ENCODE results near the gene S100A13.
"Not testable (repeated sequence)": the region's sequence is repeated elsewhere in the genome, so short reads cannot be mapped to it uniquely, and the experiment has no call there.

The S100A13 gene

GRCh38 chr1:153648000-153648643 is 20.8 kb upstream of the S100A13 start:
- DNase-seq (ENCODE audit: low read depth) = no peak

GRCh38 chr1:153647346-153647714 is 20.0 kb upstream of the S100A13 start:
- DNase-seq (ENCODE audit: low read depth) = no peak

GRCh38 chr1:153646672-153647345 is 19.5 kb upstream of the S100A13 start:
- DNase-seq (ENCODE audit: low read depth) = no peak

DNA sequence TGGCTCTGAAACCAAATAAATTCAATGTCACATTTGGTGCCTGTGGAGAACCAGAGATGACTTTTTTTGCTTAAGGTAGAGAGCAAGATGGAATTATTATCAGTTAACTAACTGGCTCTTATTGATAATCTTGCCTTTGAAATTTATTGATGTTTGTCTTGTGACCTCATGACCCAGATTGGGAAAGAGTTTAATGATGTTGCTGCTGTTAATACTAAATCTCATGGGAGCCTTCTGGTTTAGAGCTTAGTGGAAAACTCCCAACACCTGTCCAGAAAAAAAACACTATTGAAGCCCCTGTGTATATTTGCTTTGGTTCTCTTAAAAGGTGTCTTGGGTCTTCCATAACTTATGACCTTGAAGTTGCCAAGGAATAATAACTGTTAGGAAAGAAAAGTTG is 16.5 kb upstream of the S100A13 start:
- DNase-seq (ENCODE audit: low read depth) = no peak

DNA sequence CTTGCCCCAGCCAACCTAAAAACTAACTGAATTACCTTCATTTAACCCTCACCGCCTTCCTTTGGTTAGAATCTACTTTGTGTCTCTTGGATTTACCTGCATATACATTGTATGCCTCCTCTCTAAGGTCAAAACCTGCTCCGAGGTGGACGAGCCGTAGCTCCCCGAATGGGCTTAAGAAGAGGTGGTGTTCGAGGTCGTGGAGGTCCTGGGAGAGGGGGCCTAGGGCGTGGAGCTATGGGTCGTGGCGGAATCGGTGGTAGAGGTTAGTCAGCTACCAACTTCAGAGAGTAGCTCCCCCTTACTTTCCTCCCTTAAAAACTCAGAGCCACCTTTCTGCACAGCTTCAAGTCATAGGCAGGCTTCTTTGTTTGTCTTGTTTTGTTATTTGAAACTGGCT is 15.8 kb upstream of the S100A13 start:
- no peak for DNase-seq (ENCODE audit: low read depth)

GRCh38 chr1:153642161-153642560 is 14.9 kb upstream of the S100A13 start:
- no peak for DNase-seq (ENCODE audit: low read depth)

DNA sequence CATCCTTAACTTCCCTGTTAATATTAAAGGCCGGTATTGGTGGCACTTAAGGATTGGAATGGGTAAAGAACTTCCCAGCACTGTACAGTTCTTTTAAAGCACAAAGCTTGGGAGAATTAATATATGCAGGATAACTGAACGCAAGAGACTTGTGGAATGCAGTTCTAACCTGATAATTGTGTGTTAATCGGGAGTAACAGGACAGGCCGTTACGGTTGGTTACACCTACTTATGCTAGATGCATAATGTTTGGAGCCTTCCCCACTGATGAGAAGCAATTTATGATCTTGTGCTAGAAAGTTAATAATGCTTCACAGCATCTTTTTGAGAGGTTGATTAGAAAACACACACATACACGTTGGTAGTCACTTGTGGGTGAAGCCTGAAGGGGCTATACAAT is 13.6 kb upstream of the S100A13 start:
- no peak for DNase-seq (ENCODE audit: low read depth)

GRCh38 chr1:153640213-153640612 is 12.9 kb upstream of the S100A13 start:
- not testable (repeated sequence) for DNase-seq (ENCODE audit: low read depth)

- DNase-seq (ENCODE audit: low read depth) = no peak
Measured at GRCh38 chr1:153639280-153639679, 12.0 kb upstream of the S100A13 start.

DNA sequence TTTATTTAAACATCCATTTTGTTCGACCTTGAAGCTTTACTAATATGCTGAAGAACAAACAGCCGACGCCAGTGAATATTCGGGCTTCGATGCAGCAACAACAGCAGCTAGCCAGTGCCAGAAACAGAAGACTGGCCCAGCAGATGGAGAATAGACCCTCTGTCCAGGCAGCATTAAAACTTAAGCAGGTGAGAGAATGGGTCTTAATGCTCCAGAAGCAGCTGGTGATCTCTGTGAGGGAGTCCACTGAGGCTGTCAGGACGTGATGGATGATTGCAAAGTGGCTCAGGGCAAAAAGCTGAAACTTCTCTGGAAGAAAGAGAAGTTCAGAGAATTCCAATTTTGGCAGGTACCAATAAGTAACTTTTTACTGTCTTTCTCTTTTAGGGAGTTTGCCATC is 11.0 kb upstream of the S100A13 start:
- no peak for DNase-seq (ENCODE audit: low read depth)

- DNase-seq (ENCODE audit: low read depth) = no peak
Measured at GRCh38 chr1:153636312-153636711, 9.0 kb upstream of the S100A13 start.

- DNase-seq (ENCODE audit: low read depth) = no peak
Measured at GRCh38 chr1:153635872-153636271, 8.6 kb upstream of the S100A13 start.

GRCh38 chr1:153633754-153634665 is 6.7 kb upstream of the S100A13 start, which contains the start of gene CHTOP:
TSS of gene CHTOP (plus strand) at chr1:153634066. CDS start at chr1:153636589, 2,523 bp downstream.
- DNase-seq (ENCODE audit: low read depth) = peak; percentile 96

DNA sequence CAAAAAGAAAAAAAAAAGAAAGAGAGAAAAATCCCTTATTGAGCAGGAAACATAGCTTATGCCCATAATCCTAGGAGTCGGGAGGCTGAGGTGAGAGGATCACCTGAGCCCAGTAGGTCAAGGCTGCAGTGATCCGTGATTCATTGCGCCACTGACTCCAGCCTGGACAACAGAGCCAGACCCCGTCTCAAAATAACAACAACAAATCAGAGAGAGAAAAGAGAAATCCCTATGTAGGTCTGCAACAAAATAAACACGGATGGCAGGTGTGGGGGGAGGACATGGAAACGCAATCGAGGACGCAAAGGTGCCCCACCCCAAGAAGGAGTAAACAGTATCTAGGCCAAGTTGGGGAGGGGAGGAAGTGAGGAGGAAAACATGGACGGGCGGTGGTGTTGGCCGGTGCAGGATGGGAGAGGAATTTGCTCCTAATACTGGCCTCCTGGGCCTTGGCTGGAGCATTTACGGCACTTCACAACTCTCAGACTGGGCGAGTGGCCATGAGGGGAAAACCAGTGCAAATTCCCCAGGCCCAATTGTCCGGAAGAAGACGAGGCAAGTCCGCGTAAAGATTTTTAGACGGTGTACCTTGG is 6.0 kb upstream of the S100A13 start:
- no peak for DNase-seq (ENCODE audit: low read depth)

- no peak for DNase-seq (ENCODE audit: low read depth)
Measured at GRCh38 chr1:153631047-153632022, 4.0 kb upstream of the S100A13 start.

DNA sequence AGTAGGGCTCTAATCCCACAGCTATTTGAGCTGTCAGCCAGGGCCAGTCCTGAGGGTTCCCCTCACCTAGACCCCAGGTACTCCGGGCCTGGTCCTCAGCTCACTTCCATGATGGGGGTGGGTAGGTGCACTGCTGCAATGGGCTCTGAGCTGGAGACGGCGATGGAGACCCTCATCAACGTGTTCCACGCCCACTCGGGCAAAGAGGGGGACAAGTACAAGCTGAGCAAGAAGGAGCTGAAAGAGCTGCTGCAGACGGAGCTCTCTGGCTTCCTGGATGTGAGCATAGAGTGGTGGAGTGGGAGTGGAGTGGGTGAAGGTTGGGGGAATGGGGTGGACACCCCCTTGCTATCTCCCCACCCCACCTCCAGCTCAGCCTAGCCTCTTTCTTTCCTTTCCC is 3.1 kb upstream of the S100A13 start:
- DNase-seq (ENCODE audit: low read depth) = no peak

- no peak for DNase-seq (ENCODE audit: low read depth)
Measured at GRCh38 chr1:153629971-153630370, 2.7 kb upstream of the S100A13 start.

DNA sequence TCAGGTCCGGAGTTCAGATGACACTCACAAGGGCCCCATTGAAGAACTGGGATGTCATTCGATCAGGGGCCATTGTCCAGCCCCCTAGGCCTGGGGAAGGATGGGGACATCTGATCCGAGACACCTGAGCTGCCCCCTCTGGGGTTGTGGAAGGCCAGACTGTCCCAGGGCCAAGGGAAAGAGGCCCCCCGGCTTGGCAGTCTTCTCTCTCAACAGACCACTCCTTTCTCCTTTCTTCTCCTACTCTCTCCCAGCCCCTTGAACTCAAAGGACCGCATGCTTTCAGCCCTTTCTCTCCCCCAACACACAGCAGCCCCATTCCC is 2.0 kb upstream of the S100A13 start:
- DNase-seq (ENCODE audit: low read depth) = no peak

DNA sequence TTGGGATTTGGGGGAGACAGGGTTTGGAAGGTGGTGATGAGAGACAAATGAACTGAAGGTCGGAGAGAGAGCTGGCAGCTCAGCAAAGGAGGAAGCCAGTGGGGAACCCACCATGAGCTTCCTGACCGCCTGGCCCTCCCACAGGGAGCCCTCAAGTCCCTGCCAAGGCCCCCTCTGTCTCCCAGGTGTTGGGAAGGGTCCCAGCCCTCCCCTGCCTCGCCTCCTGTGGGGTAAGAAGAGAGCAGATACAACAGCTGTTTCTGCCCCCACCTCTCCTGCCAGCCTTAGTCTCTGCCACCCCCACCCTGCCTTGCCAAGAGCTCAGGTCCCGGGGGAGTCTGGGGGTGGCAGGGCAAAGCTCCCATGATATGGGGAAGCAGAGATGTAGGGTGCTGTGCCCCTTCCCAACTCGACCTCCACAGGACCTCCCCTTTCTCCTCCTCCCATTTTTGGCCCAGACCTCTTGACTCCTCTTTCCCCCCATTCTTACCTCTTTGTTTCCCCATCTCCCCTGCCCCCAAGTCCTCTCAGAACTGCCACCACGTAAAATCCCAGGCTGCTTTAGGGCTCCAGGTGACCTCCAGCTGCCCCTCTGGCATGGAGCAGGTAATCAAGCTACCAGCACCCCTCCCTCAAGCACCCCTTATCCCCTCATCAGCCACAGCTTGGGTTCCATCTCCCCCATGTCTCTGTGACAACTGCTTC is 1.5 kb upstream of the S100A13 start:
- no peak for DNase-seq (ENCODE audit: low read depth)

DNA sequence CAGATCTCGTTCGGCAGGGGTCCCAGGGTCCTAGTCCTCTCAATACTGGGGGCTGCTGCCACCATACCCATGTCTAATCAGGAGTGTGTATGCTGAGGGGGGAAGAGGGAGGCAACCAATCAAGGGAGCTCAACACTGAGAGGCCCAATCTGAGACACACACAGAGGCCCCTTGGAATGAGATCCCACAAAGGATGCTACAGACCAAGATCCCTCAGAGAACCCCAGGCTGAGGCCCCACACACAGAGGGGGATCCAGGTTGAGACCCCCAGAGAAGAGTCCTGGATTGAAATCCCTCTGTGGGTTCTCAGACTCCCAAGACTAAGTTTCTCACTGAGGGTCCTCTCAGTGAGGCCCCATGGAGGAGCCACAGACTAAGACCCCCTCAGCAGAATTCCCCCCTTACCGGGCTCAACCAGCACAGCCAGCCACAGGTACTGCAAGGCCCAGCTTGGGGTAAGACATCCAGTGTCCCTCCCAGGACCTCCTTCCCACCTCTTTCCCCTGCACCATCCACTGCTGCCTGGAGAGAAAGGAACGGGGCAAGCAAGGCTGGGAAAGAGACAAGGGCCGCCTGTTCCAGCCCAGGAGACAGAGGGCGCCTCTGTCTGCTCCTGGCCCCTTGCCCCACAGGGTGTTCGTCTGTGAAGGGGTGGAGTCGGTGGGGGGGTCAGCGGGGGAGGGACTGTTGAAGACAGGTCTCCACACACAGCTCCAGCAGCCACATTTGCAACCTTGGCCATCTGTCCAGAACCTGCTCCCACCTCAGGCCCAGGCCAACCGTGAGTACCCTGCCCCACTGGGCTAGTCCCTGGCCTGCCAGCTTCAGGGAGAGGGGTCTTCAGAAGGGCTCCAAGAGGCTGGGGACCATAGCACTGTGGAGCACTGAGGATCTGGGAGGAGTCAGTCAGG is 666 bp upstream of the S100A13 start, which contains the start of gene S100A1:
TSS of gene S100A1 (plus strand) at position 720 of the 912 bp plus-strand sequence. CDS start 2,088 bp downstream, outside the sequence.
- no peak for DNase-seq (ENCODE audit: low read depth)

All from non-pigmented ciliary epithelial cell (primary cell).